ENCODE data around the gene HERC5.
A peak's percentile ranks its signal among the peaks of the same experiment; 100 is the strongest.
"Not testable (repeated sequence)": the region's sequence is repeated elsewhere in the genome, so short reads cannot be mapped to it uniquely, and the experiment has no call there.

HERC5 gene

GRCh38 chr4:88528861-88529260 is 71.9 kb downstream of the HERC5 start:
- H3K9ac ChIP-seq (ENCODE audit: low read length in 5 of 5) = no peak overlapping the region
- H3K9me3 ChIP-seq (ENCODE audit: control insufficient read depth in 5 of 5, low read length in 5 of 5) = no peaks in the 10 kb centered on the region
- H3K4me3 ChIP-seq (ENCODE audit: low read depth in 1 of 5, low read length in 5 of 5) = no peak overlapping the region

GRCh38 chr4:88531549-88531948 is 74.6 kb downstream of the HERC5 start:
- peak overlapping the region in 1 of 5 donors; percentile 25 for H3K9ac ChIP-seq (ENCODE audit: low read length in 5 of 5)
- no peaks in the 10 kb centered on the region for H3K4me1 ChIP-seq (ENCODE audit: control insufficient read depth in 5 of 5, insufficient read depth in 5 of 5, low read length in 5 of 5)
- H3K9me3 ChIP-seq (ENCODE audit: control insufficient read depth in 5 of 5, low read length in 5 of 5) = no peaks in the 10 kb centered on the region
- H3K36me3 ChIP-seq (ENCODE audit: control insufficient read depth in 5 of 5, insufficient read depth in 5 of 5, low read length in 5 of 5) = no peaks in the 10 kb centered on the region
- H3K27ac ChIP-seq (ENCODE audit: low read depth, low read length) = no peak overlapping the region
- H3K27me3 ChIP-seq (ENCODE audit: control insufficient read depth in 5 of 5, insufficient read depth in 4 of 5, low read length in 5 of 5) = no peaks in the 10 kb centered on the region
- no peak overlapping the region for H3K4me3 ChIP-seq (ENCODE audit: low read depth in 1 of 5, low read length in 5 of 5)

More at GRCh38 chr4:88528861-88529260, 71.9 kb downstream of the HERC5 start:
- Histone ChIP-seq H3K27ac (ENCODE audit: low read depth, low read length) (no peak overlapping the region), H3K27me3 (ENCODE audit: control insufficient read depth in 5 of 5, insufficient read depth in 4 of 5, low read length in 5 of 5) (no peaks in the 10 kb centered on the region), H3K36me3 (ENCODE audit: control insufficient read depth in 5 of 5, insufficient read depth in 5 of 5, low read length in 5 of 5) (no peaks in the 10 kb centered on the region), H3K4me1 (ENCODE audit: control insufficient read depth in 5 of 5, insufficient read depth in 5 of 5, low read length in 5 of 5) (peaks cover 2 to 9% (median 5%) of the 10 kb centered on the region in 5 donors)

GRCh38 chr4:88533088-88533790 is 76.3 kb downstream of the HERC5 start:
- H3K36me3 ChIP-seq (ENCODE audit: control insufficient read depth in 5 of 5, insufficient read depth in 5 of 5, low read length in 5 of 5) = no peaks in the 10 kb centered on the region

DNA sequence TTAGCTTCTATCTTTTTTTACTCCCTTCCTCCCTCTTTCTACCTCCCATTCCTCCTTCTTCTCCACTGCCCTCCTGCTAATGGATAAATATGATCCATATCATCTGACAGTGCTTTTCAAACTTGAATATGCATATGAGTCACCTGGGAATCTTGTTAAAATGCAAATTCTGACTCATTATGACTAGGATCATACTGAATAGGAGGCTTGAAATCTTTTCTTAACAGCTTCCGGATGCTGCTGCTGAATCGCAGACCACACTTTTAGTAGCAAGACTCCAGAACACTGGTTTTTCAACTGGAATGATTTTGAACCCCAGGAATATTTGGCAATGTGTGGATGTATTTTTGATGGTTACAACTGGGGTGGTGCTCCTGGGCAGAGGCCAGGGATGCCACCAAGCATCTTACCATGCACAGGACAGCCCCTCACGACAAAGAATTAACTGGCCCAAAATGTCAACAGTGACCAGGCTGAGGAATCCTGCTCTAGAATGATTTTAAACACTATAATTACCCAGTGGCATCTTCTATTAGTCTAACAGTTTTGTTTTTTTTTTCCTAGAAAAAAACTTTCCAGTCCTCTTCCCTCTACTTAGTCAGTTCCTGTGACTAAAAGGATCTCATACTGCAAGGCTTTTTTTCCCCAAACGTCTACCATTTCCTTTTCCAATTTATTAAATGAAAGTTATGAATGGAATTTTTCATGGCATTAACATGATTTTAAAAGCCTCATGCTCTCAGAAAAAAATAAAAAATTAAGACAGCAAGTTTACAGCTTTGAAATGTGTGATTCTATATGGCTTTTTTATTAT is 77.2 kb downstream of the HERC5 start:
- no peak overlapping the region for H3K27ac ChIP-seq (ENCODE audit: low read depth, low read length)
- no peak overlapping the region for H3K4me3 ChIP-seq (ENCODE audit: low read depth in 1 of 5, low read length in 5 of 5)
- H3K36me3 ChIP-seq (ENCODE audit: control insufficient read depth in 5 of 5, insufficient read depth in 5 of 5, low read length in 5 of 5) = no peaks in the 10 kb centered on the region
- H3K9ac ChIP-seq (ENCODE audit: low read length in 5 of 5) = no peak overlapping the region
- no peaks in the 10 kb centered on the region for H3K9me3 ChIP-seq (ENCODE audit: control insufficient read depth in 5 of 5, low read length in 5 of 5)
- no peaks in the 10 kb centered on the region for H3K27me3 ChIP-seq (ENCODE audit: control insufficient read depth in 5 of 5, insufficient read depth in 4 of 5, low read length in 5 of 5)
- H3K4me1 ChIP-seq (ENCODE audit: control insufficient read depth in 5 of 5, insufficient read depth in 5 of 5, low read length in 5 of 5) = no peaks in the 10 kb centered on the region

More at GRCh38 chr4:88533088-88533790, 76.3 kb downstream of the HERC5 start:
- no peak overlapping the region for H3K27ac ChIP-seq (ENCODE audit: low read depth, low read length)
- H3K9me3 ChIP-seq (ENCODE audit: control insufficient read depth in 5 of 5, low read length in 5 of 5) = no peaks in the 10 kb centered on the region
- H3K4me3 ChIP-seq (ENCODE audit: low read depth in 1 of 5, low read length in 5 of 5) = no peak overlapping the region
- H3K27me3 ChIP-seq (ENCODE audit: control insufficient read depth in 5 of 5, insufficient read depth in 4 of 5, low read length in 5 of 5) = no peaks in the 10 kb centered on the region
- no peak overlapping the region for H3K9ac ChIP-seq (ENCODE audit: low read length in 5 of 5)
- H3K4me1 ChIP-seq (ENCODE audit: control insufficient read depth in 5 of 5, insufficient read depth in 5 of 5, low read length in 5 of 5) = no peaks in the 10 kb centered on the region

GRCh38 chr4:88535090-88535755 is 78.3 kb downstream of the HERC5 start:
- Histone ChIP-seq H3K9ac (ENCODE audit: low read length in 5 of 5) (no peak overlapping the region), H3K27me3 (ENCODE audit: control insufficient read depth in 5 of 5, insufficient read depth in 4 of 5, low read length in 5 of 5) (no peaks in the 10 kb centered on the region), H3K4me3 (ENCODE audit: low read depth in 1 of 5, low read length in 5 of 5) (no peak overlapping the region), H3K36me3 (ENCODE audit: control insufficient read depth in 5 of 5, insufficient read depth in 5 of 5, low read length in 5 of 5) (no peaks in the 10 kb centered on the region), H3K27ac (ENCODE audit: low read depth, low read length) (no peak overlapping the region), H3K9me3 (ENCODE audit: control insufficient read depth in 5 of 5, low read length in 5 of 5) (no peaks in the 10 kb centered on the region), H3K4me1 (ENCODE audit: control insufficient read depth in 5 of 5, insufficient read depth in 5 of 5, low read length in 5 of 5) (peaks cover 0 to 4% (median 0%) of the 10 kb centered on the region in 5 donors)

DNA sequence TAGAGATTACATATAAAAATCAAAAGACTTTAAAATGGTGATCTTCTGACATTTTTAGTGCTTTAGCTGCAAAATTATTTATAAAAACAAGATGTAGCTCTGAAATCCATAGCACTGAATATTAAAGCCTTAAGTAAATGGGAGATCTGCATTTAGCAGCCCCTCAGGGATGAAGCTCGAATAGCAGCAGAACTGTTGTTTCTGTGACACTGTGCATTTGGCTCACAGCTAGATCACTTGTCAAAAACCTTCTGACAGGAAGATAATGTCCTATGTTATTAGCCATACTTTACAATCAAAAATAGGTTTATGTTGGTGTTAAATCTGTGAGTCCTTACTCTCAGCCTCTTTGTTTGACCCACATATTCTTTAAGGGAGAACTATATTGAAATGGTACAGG is 80.8 kb downstream of the HERC5 start:
- Histone ChIP-seq H3K36me3 (ENCODE audit: control insufficient read depth in 5 of 5, insufficient read depth in 5 of 5, low read length in 5 of 5) (no peaks in the 10 kb centered on the region), H3K4me1 (ENCODE audit: control insufficient read depth in 5 of 5, insufficient read depth in 5 of 5, low read length in 5 of 5) (peaks cover 0 to 4% (median 0%) of the 10 kb centered on the region in 5 donors), H3K9me3 (ENCODE audit: control insufficient read depth in 5 of 5, low read length in 5 of 5) (no peaks in the 10 kb centered on the region), H3K4me3 (ENCODE audit: low read depth in 1 of 5, low read length in 5 of 5) (no peak overlapping the region), H3K27ac (ENCODE audit: low read depth, low read length) (no peak overlapping the region), H3K9ac (ENCODE audit: low read length in 5 of 5) (no peak overlapping the region), H3K27me3 (ENCODE audit: control insufficient read depth in 5 of 5, insufficient read depth in 4 of 5, low read length in 5 of 5) (no peaks in the 10 kb centered on the region)

- not testable (repeated sequence) for H3K27me3 ChIP-seq (ENCODE audit: control insufficient read depth in 5 of 5, insufficient read depth in 4 of 5, low read length in 5 of 5); H3K9ac ChIP-seq (ENCODE audit: low read length in 5 of 5); H3K36me3 ChIP-seq (ENCODE audit: control insufficient read depth in 5 of 5, insufficient read depth in 5 of 5, low read length in 5 of 5); H3K27ac ChIP-seq (ENCODE audit: low read depth, low read length); H3K9me3 ChIP-seq (ENCODE audit: control insufficient read depth in 5 of 5, low read length in 5 of 5); H3K4me3 ChIP-seq (ENCODE audit: low read depth in 1 of 5, low read length in 5 of 5); H3K4me1 ChIP-seq (ENCODE audit: control insufficient read depth in 5 of 5, insufficient read depth in 5 of 5, low read length in 5 of 5)
These were observed 82.6 kb downstream of the HERC5 start for GRCh38 chr4:88539322-88540068.

- H3K4me3 ChIP-seq (ENCODE audit: low read depth in 1 of 5, low read length in 5 of 5) = no peak overlapping the region
- H3K27ac ChIP-seq (ENCODE audit: low read depth, low read length) = no peak overlapping the region
- H3K4me1 ChIP-seq (ENCODE audit: control insufficient read depth in 5 of 5, insufficient read depth in 5 of 5, low read length in 5 of 5) = no peaks in the 10 kb centered on the region
- no peaks in the 10 kb centered on the region for H3K9me3 ChIP-seq (ENCODE audit: control insufficient read depth in 5 of 5, low read length in 5 of 5)
- H3K9ac ChIP-seq (ENCODE audit: low read length in 5 of 5) = no peak overlapping the region
- no peaks in the 10 kb centered on the region for H3K36me3 ChIP-seq (ENCODE audit: control insufficient read depth in 5 of 5, insufficient read depth in 5 of 5, low read length in 5 of 5)
- no peaks in the 10 kb centered on the region for H3K27me3 ChIP-seq (ENCODE audit: control insufficient read depth in 5 of 5, insufficient read depth in 4 of 5, low read length in 5 of 5)
These were observed 92.9 kb downstream of the HERC5 start for GRCh38 chr4:88549815-88550214.

All from subcutaneous abdominal adipose tissue (tissue), 5 donors.